HepG2 (cell line): Measurements from ENCODE around the gene HINT2. TPM values are rescaled to one million over a fixed set of nuclear protein-coding genes. Genes with fewer than 3 reads are reported as not detected.

Experiments used
- ATAC-seq: fragments of 200-7000 bp; cut with Tn5 transposase; 3 replicates; pipeline ENCODE4 v1.9.1; 2020; ENCODE audit warnings: mild to moderate bottlenecking, moderate library complexity
- BruUV-seq: library from RNA; stranded (reverse); fragments of 400-500 nt; replicated peaks from 2 replicates; lab custom pipeline; 2021; lab: Mats Ljungman, UMichigan
- CTCF ChIA-PET: fragments of 300-600 bp; formaldehyde crosslinking; extraction: SDS; loops from one replicate; lab custom pipeline; 2021; ENCODE audit warnings: low total read pairs, inconsistent platforms, low intra/inter-chr PET ratio; lab: Yijun Ruan, JAX
- POLR2A ChIA-PET: fragments of 350-600 bp; sonication (Branson Sonifier 250); formaldehyde crosslinking; loops from one replicate; lab custom pipeline; 2020; ENCODE audit warnings: antibody characterized with exemption, inconsistent platforms; lab: Yijun Ruan, JAX
- DNase-seq: peaks from one replicate; pipeline ENCODE4 v3.0.0-alpha.2; 2015; ENCODE audit warnings: low spot score
- FAIRE-seq: peaks from 3 replicates; lab custom pipeline; 2011; peaks lifted over from hg19 to GRCh38; lab: Jason Lieb, UNC
- H2AFZ ChIP-seq: one replicate; pipeline ENCODE4 v1.6.1; 2011; ENCODE audit warnings: low read length, inconsistent platforms
- H3K27ac ChIP-seq: fragments of 300-600 bp; 3 replicates; pipeline ENCODE4 v1.8.0; 2011; ENCODE audit warnings: mixed run types, mild to moderate bottlenecking, mixed read lengths, low read length, inconsistent platforms; ENCODE audit not compliant: insufficient read depth; ENCODE audit errors: extremely low read length
- H3K27me3 ChIP-seq, 2 experiments: fragments of 200-600 bp in 1 of 2; 2 replicates in 1 of 2; 3 replicates in 1 of 2; pipeline versions ENCODE4 v1.6.0 to v1.8.0; 2011; ENCODE audit warnings: low read length in 2 of 2, mild to moderate bottlenecking in 2 of 2, moderate library complexity in 2 of 2, inconsistent platforms in 1 of 2; ENCODE audit not compliant: insufficient read depth in 2 of 2, control insufficient read depth in 1 of 2
- H3K36me3 ChIP-seq, 2 experiments: fragments of 200-600 bp in 1 of 2; replicated peaks in 1 of 2; 2 replicates in 1 of 2; 3 replicates in 1 of 2; pipeline versions ENCODE4 v1.5.1 to v1.8.0; 2011; ENCODE audit warnings: low read length in 2 of 2, inconsistent platforms in 1 of 2; ENCODE audit not compliant: insufficient read depth in 2 of 2, control insufficient read depth in 1 of 2
- H3K4me1 ChIP-seq: 2 replicates; pipeline ENCODE4 v1.5.1; 2012; ENCODE audit warnings: low read length, inconsistent platforms; ENCODE audit not compliant: insufficient read depth
- H3K4me2 ChIP-seq: 2 replicates; pipeline ENCODE4 v1.6.0; 2011; ENCODE audit warnings: low read depth, low read length, inconsistent platforms
- H3K4me3 ChIP-seq, 3 experiments: fragments of 200-600 bp in 1 of 3; sonication (generic), shearing (Covaris generic) in 1 of 3; replicated peaks in 1 of 3; 2 replicates each; pipeline ENCODE4 v1.5.1; 2011 to 2016; ENCODE audit warnings: low read length in 3 of 3, inconsistent platforms in 2 of 3, low read depth in 2 of 3, mild to moderate bottlenecking in 2 of 3, control low read depth in 1 of 3, mixed read lengths in 1 of 3; ENCODE audit not compliant: insufficient read depth in 1 of 3
- H3K79me2 ChIP-seq: one replicate; pipeline ENCODE4 v1.6.1; 2011; ENCODE audit warnings: low read length, inconsistent platforms; ENCODE audit not compliant: insufficient read depth
- H3K9ac ChIP-seq: 2 replicates; pipeline ENCODE4 v1.6.0; 2011; ENCODE audit warnings: mild to moderate bottlenecking, low read depth, low read length, inconsistent platforms; ENCODE audit not compliant: insufficient read depth
- H3K9me3 ChIP-seq: 2 replicates; pipeline ENCODE4 v1.5.1; 2012; ENCODE audit warnings: mild to moderate bottlenecking, low read length
- H4K20me1 ChIP-seq: 2 replicates; pipeline ENCODE4 v1.6.0; 2011; ENCODE audit warnings: inconsistent platforms, mild to moderate bottlenecking, low read length, moderate library complexity; ENCODE audit not compliant: insufficient read depth
- ARNT2 ChIP-seq: sonication (generic); formaldehyde crosslinking; IDR thresholded peaks from 2 replicates; pipeline ENCODE4 v1.8.0; 2022; ENCODE audit warnings: mild to moderate bottlenecking, low read depth, missing genetic modification reagents, moderate library complexity
- BCL6 ChIP-seq: IDR thresholded peaks from 2 replicates; pipeline ENCODE4 v1.6.1; 2016; ENCODE audit warnings: missing genetic modification reagents, missing compliant biosample characterization
- FOXM1 ChIP-seq: sonication (generic); formaldehyde crosslinking; IDR thresholded peaks from 2 replicates; pipeline ENCODE4 v1.5.0; 2020; ENCODE audit warnings: missing genetic modification reagents
- POLR2G ChIP-seq: fragments of 200-400 bp; formaldehyde crosslinking; IDR thresholded peaks from 2 replicates; pipeline ENCODE4 v1.6.1; 2018; ENCODE audit warnings: mild to moderate bottlenecking, low read depth, low read length, moderate library complexity
- SIN3A ChIP-seq: IDR thresholded peaks from 2 replicates; pipeline ENCODE4 v1.6.1; 2011; ENCODE audit warnings: low read depth, mild to moderate bottlenecking, control low read depth, low read length, borderline replicate concordance
- SMYD3 ChIP-seq: sonication (generic); formaldehyde crosslinking; IDR thresholded peaks from 2 replicates; pipeline ENCODE4 v1.8.1; 2023; ENCODE audit warnings: mild to moderate bottlenecking, missing genetic modification reagents
- TBX3 ChIP-seq: fragments of 450-650 bp; IDR thresholded peaks from 2 replicates; pipeline ENCODE4 v1.6.1; 2017; ENCODE audit warnings: antibody characterized with exemption, mild to moderate bottlenecking, inconsistent platforms, borderline replicate concordance
- THAP11 ChIP-seq: IDR thresholded peaks from 2 replicates; pipeline ENCODE4 v1.6.1; 2016; ENCODE audit warnings: missing biosample characterization, missing genetic modification reagents
- ZFP90 ChIP-seq: sonication (generic); formaldehyde crosslinking; IDR thresholded peaks from 2 replicates; pipeline ENCODE4 v1.8.0; 2022; ENCODE audit warnings: missing genetic modification reagents, mild to moderate bottlenecking, inconsistent platforms, borderline replicate concordance
- ZNF253 ChIP-seq: sonication (generic); formaldehyde crosslinking; IDR thresholded peaks from 2 replicates; pipeline ENCODE4 v1.8.0; 2022; ENCODE audit warnings: mild to moderate bottlenecking, missing genetic modification reagents, borderline replicate concordance
- ZNF562 ChIP-seq: sonication (generic); formaldehyde crosslinking; IDR thresholded peaks from 2 replicates; pipeline ENCODE4 v1.8.0; 2022; ENCODE audit warnings: missing genetic modification reagents, borderline replicate concordance
- ZNF772 ChIP-seq: sonication (generic); formaldehyde crosslinking; IDR thresholded peaks from 2 replicates; pipeline ENCODE4 v1.5.0; 2020; ENCODE audit warnings: mild to moderate bottlenecking, missing genetic modification reagents
- WGBS: methylation state at CpG from one replicate; pipeline ENCODE4 v1.1.6; 2017; ENCODE audit warnings: low lambda C conversion rate; 5-methylcytosine and 5-hydroxymethylcytosine counted together
- in situ Hi-C: cut with HindIII; loops from 2 replicates; pipeline ENCODE4 v1.10.0; 2017; ENCODE audit warnings: low pct_unique_long_range_greater_than_20kb; ENCODE audit not compliant: extremely low pct_ligation_motif_present
- intact Hi-C: fragments of 100-400 bp; cut with micrococcal nuclease; formaldehyde crosslinking; loops from one replicate; pipeline ENCODE4 v1.10.0; 2022; ENCODE audit not compliant: unreplicated experiment
- polyA plus RNA-seq, 8 experiments: library from polyadenylated mRNA; depleted of rRNA in 3 of 8; stranded (reverse) in 7 of 8; unstranded in 1 of 8; fragments of >200 nt; fragmentation: Illumina TruSeq in 4 of 8; extraction: Trizol in 4 of 8; gene quantifications; 2 replicates each; pipeline versions ENCODE4 v1.2.1 to v1.2.3, GENCODE V29; 2011 to 2016; ENCODE audit warnings: low read depth in 4 of 8, missing spikeins in 1 of 8, mixed read lengths in 1 of 8; ENCODE audit not compliant: insufficient read depth in 1 of 8
- total RNA-seq, 5 experiments: library from RNA; depleted of rRNA; stranded (reverse); fragments of >200 nt; fragmentation: Illumina TruSeq; extraction: Trizol; gene quantifications; 2 replicates each; pipeline ENCODE4 v1.2.3, GENCODE V29; 2016; ENCODE audit warnings: low read depth in 1 of 5

HINT2 gene
- total and polyA plus RNA-seq, 2 of the 13 experiments (the other 11 are each of a cell fraction or from before 2014, with no cell fraction given) = 37.9 to 56.2 TPM

DNA sequence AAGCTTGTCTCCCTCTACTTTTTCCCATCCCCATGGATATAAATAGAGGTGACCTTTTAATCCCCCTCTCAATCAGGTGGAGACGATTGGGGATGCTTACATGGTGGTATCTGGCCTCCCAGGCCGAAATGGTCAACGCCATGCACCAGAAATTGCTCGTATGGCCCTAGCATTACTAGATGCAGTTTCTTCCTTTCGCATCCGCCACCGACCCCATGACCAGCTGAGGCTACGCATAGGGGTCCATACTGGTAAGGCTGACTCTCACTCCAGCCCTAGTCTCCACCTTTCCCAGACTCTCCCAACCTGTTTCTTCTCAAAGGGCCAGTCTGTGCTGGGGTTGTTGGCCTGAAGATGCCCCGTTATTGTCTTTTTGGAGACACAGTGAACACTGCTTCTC, 6.4 kb downstream of the HINT2 start:
- H3K27me3 ChIP-seq = no peaks in the 10 kb centered on the region
- TF ChIP-seq SIN3A (no peak), ARNT2 (no peak), ZNF772 (CRISPR knock-in tag) (no peak), SMYD3 (CRISPR knock-in tag) (no peak), TBX3 (no peak), ZNF562 (CRISPR knock-in tag) (no peak), THAP11 (no peak), ZFP90 (CRISPR knock-in tag) (no peak), ZNF253 (no peak), FOXM1 (CRISPR knock-in tag) (no peak), POLR2G (no peak), BCL6 (CRISPR knock-in tag) (no peak)
- TF ChIP-seq, all 625 proteins: peak for 0
- 91% methylated on average over 9 of the region's 9 CpGs for whole genome bisulfite sequencing
- H3K27ac ChIP-seq = no peak overlapping the region
- no peaks in the 10 kb centered on the region for H4K20me1 ChIP-seq
- FAIRE-seq = no peak
- no peak for ATAC-seq
- CTCF ChIA-PET = no interaction called here
- H3K9me3 ChIP-seq = no peaks in the 10 kb centered on the region
- H3K4me1 ChIP-seq = peaks cover 21% of the 10 kb centered on the region
- in situ Hi-C loops (no loop called here), intact Hi-C loops (no loop called here)
- H3K4me3 ChIP-seq = no peak overlapping the region
- DNase-seq = no peak
- H3K4me2 ChIP-seq = no peak overlapping the region
- H3K79me2 ChIP-seq = no peaks in the 10 kb centered on the region
- H3K9ac ChIP-seq = no peak overlapping the region
- H3K36me3 ChIP-seq = peaks cover 4% of the 10 kb centered on the region in 2 experiments; a peak in 3 of 5 replicates
- BruUV-seq = no TSS peak
- POLR2A ChIA-PET = no interaction called here
- H2AFZ ChIP-seq = no peak overlapping the region
